ENCODE measurements around the gene SLC2A9.

- no peak for TF ChIP-seq EZH2 (optimal IDR thresholded peaks at IDR 0.05; ENCODE audit: low read depth, low read length)
- TF ChIP-seq CTCF (IDR thresholded peaks at IDR 0.05; ENCODE audit: low read length), result no peak
- no peak for TF ChIP-seq EZH2phosphoT487 (IDR thresholded peaks at IDR 0.05; ENCODE audit: low read length)
Measured at GRCh38 chr4:10063544-10064300, 42.4 kb upstream of the SLC2A9 start.
